Activated CD4-positive, alpha-beta T cell treated with anti-CD3 and anti-CD28 coated beads, Interleukin-2, amount 50 U/mL, for 16 hours (primary cell): Measurements from ENCODE around the gene RNASEH1.
"Not testable (repeated sequence)": the region's sequence is repeated elsewhere in the genome, so short reads cannot be mapped to it uniquely, and the experiment has no call there.

Source experiments
- DNase-seq: peaks from one replicate; pipeline ENCODE4 v3.0.0-alpha.2; 2020

The RNASEH1 gene

DNA sequence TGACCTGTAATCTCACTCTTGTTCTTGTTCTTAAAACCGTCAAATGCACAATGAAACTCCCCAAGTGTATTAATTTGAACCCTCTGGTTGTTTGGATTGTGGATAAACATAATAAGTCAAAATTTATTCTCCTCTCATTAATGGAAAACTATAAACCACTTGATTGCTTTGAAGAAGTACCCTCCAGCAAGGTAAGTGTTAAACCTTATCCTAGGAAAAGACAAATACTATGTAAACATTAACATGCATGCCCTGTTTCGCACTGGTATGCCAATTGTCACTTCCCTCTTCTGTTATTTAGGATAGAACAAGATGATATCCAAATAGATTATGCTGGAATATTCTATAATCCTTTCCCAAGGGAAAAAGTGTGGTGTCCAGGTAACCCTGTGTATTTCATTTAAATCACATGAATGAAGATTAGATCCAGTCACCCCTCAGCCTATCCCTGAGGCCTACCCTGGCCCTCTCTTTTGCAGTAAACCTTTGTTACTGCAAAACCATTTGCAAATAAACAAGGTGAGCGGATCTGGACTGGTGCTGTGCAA, 40.1 kb downstream of the RNASEH1 start:
- DNase-seq, result no peak

DNA sequence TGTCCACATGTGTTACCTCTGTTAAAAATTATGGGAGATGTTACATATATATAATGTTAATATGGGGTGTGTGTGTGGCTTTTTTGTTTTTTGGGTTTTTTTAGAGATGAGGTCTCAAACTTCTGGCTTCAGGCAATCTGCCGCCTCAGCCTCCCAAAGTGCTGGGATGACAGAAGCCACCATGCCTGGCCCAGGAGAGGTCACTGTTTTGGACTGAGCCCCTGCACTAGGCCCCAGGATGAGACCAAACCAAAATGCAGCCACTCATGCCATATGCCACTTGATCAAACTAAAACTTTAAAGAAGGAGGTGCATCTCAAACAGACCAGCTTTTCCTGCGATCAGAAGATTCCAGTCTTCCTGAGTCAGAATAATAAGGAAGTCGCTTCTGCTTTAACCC, 41.3 kb downstream of the RNASEH1 start:
- DNase-seq, result no peak

DNA sequence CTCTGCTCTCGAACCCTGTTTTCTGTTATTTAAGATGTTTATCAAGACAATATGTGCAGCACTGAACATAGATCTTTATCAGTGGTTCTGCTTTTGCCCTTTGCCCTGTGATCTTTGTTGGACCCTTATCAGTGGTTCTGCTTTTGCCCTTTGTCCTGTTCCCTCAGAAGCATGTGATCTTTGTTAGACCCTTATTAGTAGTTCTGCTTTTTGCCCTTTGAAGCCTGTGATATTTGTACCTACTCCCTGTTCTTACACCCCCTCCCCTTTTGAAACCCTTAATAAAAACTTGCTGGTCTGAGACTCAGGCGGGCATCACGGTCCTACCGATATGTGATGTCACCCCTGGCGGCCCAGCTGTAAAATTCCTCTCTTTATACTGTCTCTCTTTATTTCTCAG, 42.7 kb downstream of the RNASEH1 start:
- not testable (repeated sequence) for DNase-seq

GRCh38 chr2:3513026-3513810, 44.9 kb downstream of the RNASEH1 start:
- DNase-seq, result no peak

GRCh38 chr2:3512086-3512485, 46.0 kb downstream of the RNASEH1 start:
- no peak for DNase-seq

GRCh38 chr2:3505771-3506170, 52.4 kb downstream of the RNASEH1 start:
- no peak for DNase-seq

DNA sequence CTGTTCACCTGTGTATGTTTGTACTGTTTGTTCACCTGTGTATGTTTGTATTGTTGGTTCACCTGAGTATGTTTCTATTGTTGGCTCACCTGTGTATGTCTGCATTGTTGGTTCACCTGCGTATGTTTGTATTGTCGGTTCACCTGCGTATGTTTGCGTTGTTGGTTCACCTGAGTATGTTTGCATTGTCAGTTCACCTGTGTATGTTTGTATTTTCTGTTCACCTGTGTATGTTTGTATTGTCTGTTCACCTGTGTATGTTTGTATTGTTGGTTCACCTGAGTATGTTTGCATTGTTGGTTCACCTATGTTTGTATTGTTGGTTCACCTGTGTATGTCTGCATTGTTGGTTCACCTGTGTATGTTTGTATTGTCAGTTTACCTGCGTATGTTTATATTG, 53.4 kb downstream of the RNASEH1 start:
- no peak for DNase-seq

DNA sequence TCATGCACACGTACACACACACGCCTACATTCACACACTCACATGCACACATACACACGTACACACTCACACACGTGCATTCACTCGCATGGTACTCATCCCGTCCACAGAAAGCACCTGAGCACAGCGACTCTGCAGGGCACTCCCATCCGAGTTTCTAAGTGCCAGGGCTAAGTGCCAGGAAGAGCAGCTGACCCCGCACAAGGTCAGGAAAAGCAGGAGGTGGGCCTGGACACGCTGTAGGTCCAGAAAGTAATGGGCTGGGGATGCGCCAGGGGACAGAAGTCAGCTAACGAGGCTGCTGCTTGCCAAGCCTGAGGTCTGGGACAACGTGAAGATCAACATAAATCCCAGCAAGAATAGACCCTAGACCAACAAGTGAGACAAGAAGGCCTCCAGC, 54.6 kb downstream of the RNASEH1 start:
- no peak for DNase-seq

- DNase-seq, result no peak
These were observed 55.1 kb downstream of the RNASEH1 start for GRCh38 chr2:3503046-3503445.

- no peak for DNase-seq
These were observed 57.7 kb downstream of the RNASEH1 start for GRCh38 chr2:3500326-3500899.

- DNase-seq, result no peak
These were observed 59.2 kb downstream of the RNASEH1 start for GRCh38 chr2:3498783-3499394.

DNA sequence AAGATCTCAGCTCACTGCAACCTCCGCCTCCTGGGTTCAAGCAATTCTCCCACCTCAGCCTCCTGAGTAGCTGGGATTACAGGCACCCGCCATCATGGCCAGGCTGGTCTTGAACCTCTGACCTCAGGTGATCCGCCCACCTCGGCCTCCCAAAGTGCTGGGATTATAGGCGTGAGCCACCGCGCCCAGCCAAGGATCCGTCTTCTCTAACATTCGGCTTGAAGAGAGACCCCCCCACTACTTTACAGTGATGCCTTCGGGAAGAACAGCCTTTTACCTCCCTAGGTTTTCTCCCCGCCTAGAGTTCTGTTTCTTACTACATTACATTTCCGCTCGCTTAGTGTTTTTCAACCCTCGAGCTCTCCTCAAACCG, 61.4 kb downstream of the RNASEH1 start:
- DNase-seq, result not testable (repeated sequence)
